ENCODE measurements around the gene RSPH1. TPM values are rescaled to one million over a fixed set of nuclear protein-coding genes. Genes with fewer than 3 reads are reported as not detected.
A peak's percentile ranks its signal among the peaks of the same experiment; 100 is the strongest.

Gene RSPH1
- total RNA-seq, 1 donor from 2014 or later = not detected

DNA sequence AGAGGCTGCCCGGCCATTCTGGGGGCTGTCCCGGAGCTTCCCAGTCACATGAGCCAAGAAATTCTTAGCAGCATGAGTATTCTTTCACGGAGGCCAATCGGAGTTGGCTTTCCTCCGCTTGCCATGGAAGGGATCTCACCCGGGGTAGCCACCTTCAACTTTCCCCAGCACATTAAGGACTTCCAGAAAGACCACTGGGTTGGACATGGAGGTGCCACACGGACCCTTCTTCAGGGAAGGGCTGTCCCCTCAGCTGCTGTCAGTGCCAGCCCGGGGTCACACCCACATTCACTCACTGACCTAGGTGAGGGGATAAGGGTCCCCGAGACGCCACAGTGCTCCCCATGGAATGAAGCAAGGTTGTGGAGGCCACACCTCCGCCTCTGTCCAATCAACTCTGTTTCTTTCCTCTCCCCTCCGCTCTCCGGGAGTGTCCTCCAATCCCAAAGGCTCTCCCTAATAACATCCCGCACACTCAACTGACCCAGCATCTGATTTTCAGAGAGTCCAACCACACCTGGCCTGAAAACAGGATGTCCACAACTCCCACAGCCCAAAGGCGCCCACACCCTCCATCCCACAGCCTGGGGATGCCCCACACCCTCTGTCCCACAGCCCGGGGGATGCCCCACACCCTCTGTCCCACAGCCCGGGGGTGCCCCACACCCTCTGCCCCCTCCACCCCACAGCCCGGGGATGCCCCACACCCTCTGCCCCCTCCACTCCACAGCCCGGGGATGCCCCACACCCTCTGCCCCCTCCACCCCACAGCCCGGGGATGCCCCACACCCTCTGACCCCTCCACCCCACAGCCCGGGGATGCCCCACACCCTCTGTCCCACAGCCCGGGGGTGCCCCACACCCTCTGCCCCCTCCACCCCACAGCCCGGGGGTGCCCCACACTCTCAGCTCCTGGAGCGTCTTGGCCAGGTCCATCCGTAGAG is 19.4 kb downstream of the RSPH1 start:
- Histone ChIP-seq H3K27me3 (no peaks in the 10 kb centered on the region), H3K9me3 (peaks cover 0 to 4% of the 10 kb centered on the region in 2 donors), H3K36me3 (no peaks in the 10 kb centered on the region), H3K27ac (no peak overlapping the region), H3K4me3 (no peak overlapping the region), H3K4me1 (no peaks in the 10 kb centered on the region)
- peak in 1 of 2 donors; percentile 51 for DNase-seq (ENCODE audit: low spot score in 2 of 2)
- TF ChIP-seq, protein P1, sequence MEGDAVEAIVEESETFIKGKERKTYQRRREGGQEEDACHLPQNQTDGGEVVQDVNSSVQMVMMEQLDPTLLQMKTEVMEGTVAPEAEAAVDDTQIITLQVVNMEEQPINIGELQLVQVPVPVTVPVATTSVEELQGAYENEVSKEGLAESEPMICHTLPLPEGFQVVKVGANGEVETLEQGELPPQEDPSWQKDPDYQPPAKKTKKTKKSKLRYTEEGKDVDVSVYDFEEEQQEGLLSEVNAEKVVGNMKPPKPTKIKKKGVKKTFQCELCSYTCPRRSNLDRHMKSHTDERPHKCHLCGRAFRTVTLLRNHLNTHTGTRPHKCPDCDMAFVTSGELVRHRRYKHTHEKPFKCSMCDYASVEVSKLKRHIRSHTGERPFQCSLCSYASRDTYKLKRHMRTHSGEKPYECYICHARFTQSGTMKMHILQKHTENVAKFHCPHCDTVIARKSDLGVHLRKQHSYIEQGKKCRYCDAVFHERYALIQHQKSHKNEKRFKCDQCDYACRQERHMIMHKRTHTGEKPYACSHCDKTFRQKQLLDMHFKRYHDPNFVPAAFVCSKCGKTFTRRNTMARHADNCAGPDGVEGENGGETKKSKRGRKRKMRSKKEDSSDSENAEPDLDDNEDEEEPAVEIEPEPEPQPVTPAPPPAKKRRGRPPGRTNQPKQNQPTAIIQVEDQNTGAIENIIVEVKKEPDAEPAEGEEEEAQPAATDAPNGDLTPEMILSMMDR (IDR thresholded peaks at IDR 0.05) = no peak
- intact Hi-C loops (cut with DNase I) = no loop called here

DNA sequence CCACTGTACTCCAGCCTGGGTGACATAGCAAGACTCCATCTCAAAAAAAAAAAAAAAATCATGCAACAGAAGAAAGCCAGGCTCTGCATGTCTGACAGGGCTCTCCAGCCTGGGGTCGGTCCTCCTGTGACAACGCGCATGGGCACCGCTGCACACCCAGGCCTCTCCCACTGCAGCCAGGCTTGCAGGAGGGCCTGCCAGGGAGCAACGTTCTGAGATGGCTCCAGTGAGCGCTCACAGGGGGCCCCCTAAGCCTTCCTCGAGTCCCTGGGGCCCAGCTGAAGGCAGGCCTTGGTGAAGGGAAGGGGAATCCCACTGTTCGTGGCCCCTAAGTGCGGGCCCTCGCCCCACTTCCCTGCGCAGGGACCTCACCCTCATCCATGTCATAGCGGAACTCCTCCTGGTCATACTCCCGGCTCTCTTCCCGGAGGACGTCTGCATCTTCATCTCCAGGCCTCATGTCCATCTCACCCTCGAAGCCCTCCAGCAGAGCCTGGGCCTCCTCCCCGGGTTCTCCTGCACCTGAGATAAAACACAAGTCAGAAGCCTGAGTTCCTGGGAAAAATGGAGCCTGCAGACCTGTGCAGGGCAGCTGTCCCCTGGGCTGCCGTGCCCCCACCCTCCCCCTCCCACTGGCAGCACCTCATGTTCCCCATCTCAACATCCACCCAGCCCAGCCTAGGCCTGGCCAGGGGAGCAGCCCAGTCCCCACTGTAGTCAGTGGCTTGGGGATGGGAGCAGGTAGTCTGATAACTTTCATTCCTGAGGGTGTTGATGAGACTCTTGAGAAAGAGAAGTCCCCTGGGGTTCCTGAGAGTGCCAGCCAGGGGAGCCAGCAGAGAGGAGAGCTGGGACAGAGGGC is 20.3 kb downstream of the RSPH1 start:
- Histone ChIP-seq H3K27me3 (no peaks in the 10 kb centered on the region), H3K4me3 (no peak overlapping the region), H3K36me3 (no peaks in the 10 kb centered on the region)

DNA sequence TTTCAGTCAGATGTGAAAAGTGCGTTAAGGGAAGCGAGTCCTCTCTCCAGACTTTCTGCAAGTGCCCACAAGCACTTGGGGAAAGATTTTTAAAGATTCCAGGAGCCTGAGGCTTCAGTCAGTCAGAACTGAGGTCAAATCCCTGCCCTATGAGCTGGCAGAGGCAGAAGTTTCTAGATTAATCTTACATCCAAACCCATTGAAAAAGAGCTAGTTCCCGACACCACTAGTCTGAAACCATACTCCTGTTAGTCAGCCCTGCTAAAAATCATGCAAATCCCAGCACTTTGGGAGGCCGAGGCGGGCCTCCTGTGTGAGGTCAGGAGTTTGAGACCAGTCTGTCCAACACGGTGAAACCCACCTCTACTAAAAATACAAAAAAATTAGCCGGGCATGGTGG is 21.0 kb downstream of the RSPH1 start:
- peak in 1 of 2 donors; percentile 12 for DNase-seq (ENCODE audit: low spot score in 2 of 2)
- peaks cover 0 to 4% of the 10 kb centered on the region in 2 donors for H3K9me3 ChIP-seq
- no peak overlapping the region for H3K4me3 ChIP-seq
- no peaks in the 10 kb centered on the region for H3K4me1 ChIP-seq
- no peaks in the 10 kb centered on the region for H3K27me3 ChIP-seq
- no peaks in the 10 kb centered on the region for H3K36me3 ChIP-seq
- TF ChIP-seq, protein P1 (IDR thresholded peaks at IDR 0.05) = no peak
- no peak overlapping the region for H3K27ac ChIP-seq
- intact Hi-C loops (cut with DNase I) = no loop called here

More for the DNA sequence above, 20.3 kb downstream of the RSPH1 start:
- Histone ChIP-seq H3K9me3 (peaks cover 0 to 4% of the 10 kb centered on the region in 2 donors), H3K4me1 (no peaks in the 10 kb centered on the region), H3K27ac (no peak overlapping the region)
- TF ChIP-seq, protein P1 (IDR thresholded peaks at IDR 0.05) = no peak
- peak in 1 of 2 donors; percentile 35 for DNase-seq (ENCODE audit: low spot score in 2 of 2)
- intact Hi-C loops (cut with DNase I) = no loop called here

DNA sequence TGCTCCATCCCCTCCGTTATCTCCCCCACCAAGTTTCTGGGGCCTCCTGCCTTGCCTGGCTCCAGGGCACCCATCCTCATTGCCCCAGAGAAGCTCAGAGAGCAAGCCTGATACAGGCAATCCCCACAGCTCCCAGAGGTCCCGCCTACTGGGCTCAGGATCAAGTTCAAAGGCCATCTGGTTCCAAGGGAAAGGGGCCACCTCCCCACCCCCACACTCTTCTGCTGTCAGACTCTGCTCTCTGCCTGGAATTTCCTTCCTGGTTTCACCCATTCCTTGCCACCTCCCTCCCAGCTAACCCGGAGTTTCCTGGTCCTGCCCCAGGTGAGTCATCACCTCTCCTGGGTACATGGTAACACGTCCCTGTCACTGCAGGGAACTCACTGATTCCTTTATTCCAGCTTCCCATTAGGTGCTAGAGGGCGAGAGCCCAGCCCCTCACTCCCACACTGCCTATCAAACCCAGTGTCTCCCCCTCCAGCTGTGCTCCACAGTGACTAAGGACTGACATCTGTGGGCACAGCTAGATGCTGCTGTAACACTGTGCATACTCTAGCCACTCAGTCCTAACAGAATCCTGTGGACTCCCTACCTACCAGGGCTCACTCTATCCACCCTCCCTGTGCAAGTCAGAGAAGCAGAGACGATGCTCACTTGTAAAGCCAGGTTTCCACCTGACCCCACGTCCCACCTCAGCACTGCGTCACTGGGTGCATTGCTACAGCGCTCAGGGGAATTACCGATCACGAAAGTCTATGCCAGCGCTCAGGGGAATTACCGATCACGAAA is 21.8 kb downstream of the RSPH1 start:
- DNase-seq (ENCODE audit: low spot score in 2 of 2) = peak in 1 of 2 donors; percentile 55
- Histone ChIP-seq H3K27me3 (no peaks in the 10 kb centered on the region), H3K36me3 (no peaks in the 10 kb centered on the region), H3K27ac (no peak overlapping the region), H3K4me3 (no peak overlapping the region), H3K9me3 (peaks cover 0 to 4% of the 10 kb centered on the region in 2 donors), H3K4me1 (no peaks in the 10 kb centered on the region)
- TF ChIP-seq, protein P1 (IDR thresholded peaks at IDR 0.05) = no peak
- intact Hi-C loops (cut with DNase I) = no loop called here

DNA sequence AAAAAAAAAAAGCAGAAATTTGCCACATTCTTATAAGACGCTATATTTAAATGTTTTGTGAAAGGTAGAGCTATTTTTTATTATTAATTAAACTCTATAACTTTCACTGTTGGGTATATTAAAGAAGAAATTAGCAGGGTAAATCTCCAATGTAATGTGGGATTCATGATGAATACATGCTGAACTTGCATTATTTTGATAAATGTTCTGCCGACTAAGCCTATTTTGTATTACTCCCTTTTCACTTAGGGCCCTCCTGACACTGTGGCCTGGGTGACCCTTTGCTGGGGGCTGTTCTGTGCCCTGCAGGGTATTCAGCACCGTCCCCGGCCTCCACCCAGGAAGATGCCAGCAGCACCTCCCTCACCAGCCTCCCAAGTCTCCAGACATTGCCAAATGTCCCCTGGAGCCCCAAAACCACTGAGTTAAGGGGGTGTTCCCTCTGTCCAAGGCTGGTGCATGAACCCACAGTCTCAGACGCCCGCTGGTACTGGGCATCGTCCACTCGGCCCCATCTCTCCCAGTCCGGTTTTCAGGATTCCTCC is 22.5 kb downstream of the RSPH1 start:
- TF ChIP-seq, protein P1 (IDR thresholded peaks at IDR 0.05) = no peak
- Histone ChIP-seq H3K36me3 (no peaks in the 10 kb centered on the region), H3K4me1 (no peaks in the 10 kb centered on the region), H3K9me3 (no peaks in the 10 kb centered on the region), H3K4me3 (no peak overlapping the region), H3K27ac (no peak overlapping the region), H3K27me3 (no peaks in the 10 kb centered on the region)
- peak in 1 of 2 donors; percentile 24 for DNase-seq (ENCODE audit: low spot score in 2 of 2)
- intact Hi-C loops (cut with DNase I) = no loop called here
